Thyroid gland (tissue), 4 donors: ENCODE results near the gene CFAP206.

ENCODE experiments used
- POLR2A ChIP-seq, 2 donors: fragments of 450-650 bp; IDR thresholded peaks; one replicate each; pipeline ENCODE4 v1.6.1; 2017; ENCODE audit warnings: antibody characterized with exemption in 2 of 2, mild to moderate bottlenecking in 2 of 2, moderate library complexity in 1 of 2
- TF ChIP-seq, protein P1 (sequence below), 6 experiments: fragments of 200-600 bp in 3 of 6; fragments of 450-650 bp in 3 of 6; sonication (generic) in 3 of 6; IDR thresholded peaks; one replicate each; pipeline ENCODE4 v1.5.1; 2016 to 2019; ENCODE audit warnings: antibody characterized with exemption in 6 of 6, mild to moderate bottlenecking in 2 of 6, inconsistent platforms in 1 of 6, moderate library complexity in 1 of 6

DNA sequence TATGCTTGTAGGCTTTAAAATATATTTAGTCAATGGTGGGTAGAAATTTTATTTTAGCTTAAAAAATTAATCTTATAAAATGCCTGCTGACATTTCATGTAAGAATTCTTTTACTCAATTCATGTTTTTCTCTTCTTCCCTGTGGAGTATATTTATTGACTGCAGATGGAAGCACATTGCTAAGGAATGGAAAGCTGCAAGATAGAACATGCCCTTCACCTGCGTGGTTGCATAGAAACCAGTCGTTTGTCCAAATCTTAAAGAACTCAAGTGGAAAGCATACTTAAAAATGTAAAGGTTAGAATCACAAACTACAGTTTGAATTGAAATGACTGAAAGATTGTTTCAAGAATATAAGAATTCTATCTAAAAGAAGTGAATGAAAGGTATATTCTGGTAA lies 32.5 kb upstream of the CFAP206 start:
- TF ChIP-seq, protein P1, sequence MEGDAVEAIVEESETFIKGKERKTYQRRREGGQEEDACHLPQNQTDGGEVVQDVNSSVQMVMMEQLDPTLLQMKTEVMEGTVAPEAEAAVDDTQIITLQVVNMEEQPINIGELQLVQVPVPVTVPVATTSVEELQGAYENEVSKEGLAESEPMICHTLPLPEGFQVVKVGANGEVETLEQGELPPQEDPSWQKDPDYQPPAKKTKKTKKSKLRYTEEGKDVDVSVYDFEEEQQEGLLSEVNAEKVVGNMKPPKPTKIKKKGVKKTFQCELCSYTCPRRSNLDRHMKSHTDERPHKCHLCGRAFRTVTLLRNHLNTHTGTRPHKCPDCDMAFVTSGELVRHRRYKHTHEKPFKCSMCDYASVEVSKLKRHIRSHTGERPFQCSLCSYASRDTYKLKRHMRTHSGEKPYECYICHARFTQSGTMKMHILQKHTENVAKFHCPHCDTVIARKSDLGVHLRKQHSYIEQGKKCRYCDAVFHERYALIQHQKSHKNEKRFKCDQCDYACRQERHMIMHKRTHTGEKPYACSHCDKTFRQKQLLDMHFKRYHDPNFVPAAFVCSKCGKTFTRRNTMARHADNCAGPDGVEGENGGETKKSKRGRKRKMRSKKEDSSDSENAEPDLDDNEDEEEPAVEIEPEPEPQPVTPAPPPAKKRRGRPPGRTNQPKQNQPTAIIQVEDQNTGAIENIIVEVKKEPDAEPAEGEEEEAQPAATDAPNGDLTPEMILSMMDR (IDR thresholded peaks at IDR 0.05) = no peak
- TF ChIP-seq POLR2A (IDR thresholded peaks at IDR 0.05) = no peak
